HG03175 (cell line): ENCODE results near the gene PEX16.
"Not testable (repeated sequence)": the region's sequence is repeated elsewhere in the genome, so short reads cannot be mapped to it uniquely, and the experiment has no call there.

Experiments used
- ATAC-seq: cut with Tn5 transposase; IDR thresholded peaks from one replicate; pipeline ENCODE4 v1.9.1; 2021; ENCODE audit warnings: mild to moderate bottlenecking, moderate library complexity; ENCODE audit not compliant: unreplicated experiment

The PEX16 gene

DNA sequence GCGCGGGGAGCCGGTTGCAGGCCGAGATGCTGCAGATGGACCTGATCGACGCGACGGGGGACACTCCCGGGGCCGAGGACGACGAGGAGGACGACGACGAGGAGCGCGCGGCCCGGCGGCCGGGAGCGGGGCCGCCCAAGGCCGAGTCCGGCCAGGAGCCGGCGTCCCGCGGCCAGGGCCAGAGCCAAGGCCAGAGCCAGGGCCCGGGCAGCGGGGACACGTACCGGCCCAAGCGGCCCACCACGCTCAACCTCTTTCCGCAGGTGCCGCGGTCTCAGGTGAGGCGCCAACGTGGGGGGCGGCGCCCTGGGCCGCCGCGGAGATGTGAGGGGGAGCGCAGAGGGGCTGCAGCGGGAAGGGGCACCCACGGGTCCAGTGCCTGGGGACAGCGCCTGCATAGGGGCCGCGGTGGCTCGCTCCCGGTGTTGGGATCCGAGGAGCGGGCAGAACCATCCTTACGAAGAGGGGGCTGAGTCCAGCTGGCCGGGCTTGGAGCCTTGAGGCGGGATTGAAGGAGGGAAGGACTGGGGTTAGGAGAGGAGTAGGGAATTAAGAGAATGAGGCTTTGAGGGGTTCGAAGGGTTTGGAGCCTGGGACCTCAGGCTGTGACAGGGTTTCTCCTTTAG is 17.4 kb downstream of the PEX16 start:
- not testable (repeated sequence) for ATAC-seq

DNA sequence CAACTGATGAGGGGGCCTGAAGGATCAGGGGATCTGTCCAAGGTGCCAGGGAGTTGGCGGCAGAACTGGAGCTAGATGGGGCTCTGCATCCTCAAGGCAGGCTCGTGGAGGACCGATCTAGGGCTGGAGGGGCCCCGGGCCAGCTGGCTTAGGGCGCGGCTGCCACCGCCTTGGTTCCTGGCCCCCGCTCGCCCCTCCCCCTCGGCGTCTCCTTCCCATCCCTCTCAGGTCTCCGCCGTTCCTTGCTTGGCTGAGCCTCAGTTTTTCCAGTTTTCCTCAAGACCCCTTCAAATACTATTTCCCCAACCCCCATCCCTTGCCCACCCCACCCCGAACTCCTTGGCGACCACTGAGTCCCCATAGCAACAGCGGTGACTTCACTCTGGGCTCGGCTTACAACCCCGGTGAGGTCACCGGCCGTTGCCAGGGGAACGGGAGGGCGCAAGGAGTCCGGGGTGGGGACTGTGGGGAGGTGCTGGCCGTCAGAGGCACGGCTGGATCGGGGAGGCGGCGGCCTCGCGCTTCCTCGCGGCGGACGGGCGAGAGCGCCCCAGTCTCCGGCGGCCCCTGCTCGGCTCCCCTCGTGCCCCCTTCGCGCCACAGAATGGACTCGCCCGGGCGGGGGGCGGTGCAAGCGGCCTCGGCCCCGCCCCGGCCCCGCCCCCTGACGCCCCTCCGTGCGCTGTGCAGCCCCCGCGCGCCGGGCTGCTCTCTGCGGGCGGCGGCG is 18.1 kb downstream of the PEX16 start:
- ATAC-seq = peak; percentile 59

DNA sequence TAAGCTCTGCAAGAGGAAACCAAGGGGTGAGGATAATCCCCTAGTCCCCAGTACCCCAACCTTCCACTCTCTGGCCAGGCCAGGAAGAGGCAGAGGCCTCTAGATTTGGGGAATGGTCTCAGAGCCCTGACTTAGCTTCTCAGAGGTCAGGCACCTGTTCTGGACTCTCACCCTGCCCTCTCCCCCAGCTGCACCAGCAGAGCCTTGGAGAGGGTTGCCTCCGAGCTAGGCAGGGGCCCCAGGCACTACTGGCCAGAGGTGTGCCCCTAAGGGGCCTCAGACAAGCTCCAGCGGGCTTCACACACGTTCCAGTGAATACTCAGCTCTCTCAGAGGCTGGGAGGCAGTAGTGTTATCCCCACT is 18.6 kb downstream of the PEX16 start:
- no peak for ATAC-seq

- ATAC-seq = no peak
Measured at GRCh38 chr11:45897556-45897955, 20.1 kb downstream of the PEX16 start.

GRCh38 chr11:45896422-45896984 is 21.2 kb downstream of the PEX16 start:
- ATAC-seq = no peak

GRCh38 chr11:45895553-45896259 is 22.0 kb downstream of the PEX16 start:
- no peak for ATAC-seq

GRCh38 chr11:45894555-45895247 is 23.0 kb downstream of the PEX16 start:
- no peak for ATAC-seq

DNA sequence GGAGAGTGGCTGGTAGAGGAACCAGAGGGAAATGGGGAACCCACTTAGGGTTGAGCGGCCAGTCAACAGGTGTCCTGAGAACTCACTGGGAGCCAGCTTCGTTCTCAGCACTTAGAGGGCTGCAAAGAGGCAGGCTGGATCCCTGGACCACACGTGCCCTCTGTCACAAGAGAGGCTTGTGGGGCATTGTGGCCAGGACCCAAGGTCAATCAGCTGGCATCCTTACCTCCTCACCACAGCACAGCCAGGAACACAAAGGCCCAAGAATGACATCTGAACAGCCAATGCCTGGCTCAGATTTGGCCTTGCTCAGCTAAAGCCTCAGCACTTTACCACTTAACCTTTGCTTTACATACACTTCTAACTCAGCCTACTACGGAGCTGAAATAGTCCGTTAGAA is 24.8 kb downstream of the PEX16 start:
- no peak for ATAC-seq

DNA sequence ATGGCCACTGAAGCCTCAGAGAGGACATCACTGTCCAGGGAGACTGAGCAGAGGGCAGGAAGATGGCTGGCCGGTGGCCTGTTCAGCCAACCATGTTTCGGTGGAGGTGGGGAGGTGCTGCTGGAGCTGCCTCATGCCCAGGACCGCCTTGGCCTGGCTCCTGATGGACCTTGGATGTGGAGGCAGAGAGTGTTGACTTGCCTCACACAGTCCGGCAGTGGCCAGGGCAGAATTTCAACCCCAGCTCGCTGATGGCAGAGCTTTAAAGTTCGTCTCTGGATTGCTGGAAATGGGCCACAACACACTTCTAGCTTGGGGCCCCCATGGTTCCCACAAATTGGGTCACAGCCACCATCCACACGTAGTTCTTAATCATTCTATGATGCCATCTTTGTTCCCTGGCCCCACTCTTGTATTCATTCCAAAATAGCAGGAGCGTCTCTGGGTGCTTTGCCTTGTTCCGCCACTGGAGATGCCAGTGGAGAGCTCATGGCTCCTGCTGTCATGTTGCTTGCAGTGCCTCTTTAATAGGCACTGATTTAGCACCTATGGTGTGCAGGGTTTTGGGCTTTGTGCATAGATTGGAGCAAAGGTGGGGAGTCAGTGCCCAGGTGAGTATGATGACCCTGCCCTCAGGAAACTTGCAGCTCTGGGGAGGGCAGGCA is 26.7 kb downstream of the PEX16 start:
- no peak for ATAC-seq

- ATAC-seq = no peak
Measured at GRCh38 chr11:45889966-45890365, 27.7 kb downstream of the PEX16 start.

DNA sequence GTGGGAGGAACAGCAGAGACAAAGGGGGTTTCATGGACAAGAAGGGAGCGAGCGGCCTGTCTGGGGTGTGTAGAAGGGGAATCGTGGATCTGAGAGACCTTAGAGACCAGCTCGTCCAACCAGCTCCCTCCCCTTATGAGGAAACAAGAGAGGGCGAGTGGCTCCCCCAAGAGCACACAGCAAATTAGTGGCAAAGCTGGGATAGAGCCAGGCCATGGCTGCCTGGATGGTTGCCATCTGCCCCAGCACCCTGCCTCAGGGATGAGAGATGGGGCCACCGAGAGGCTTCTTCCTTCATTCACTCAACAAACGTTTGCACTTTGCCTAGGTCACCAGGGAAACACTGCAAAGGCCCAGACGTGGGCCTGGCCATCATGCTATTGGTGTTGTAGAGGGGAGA is 28.1 kb downstream of the PEX16 start:
- ATAC-seq = no peak

- ATAC-seq = no peak
Measured at GRCh38 chr11:45887587-45887986, 30.1 kb downstream of the PEX16 start.

- ATAC-seq = no peak
Measured at GRCh38 chr11:45886816-45887520, 30.7 kb downstream of the PEX16 start.

DNA sequence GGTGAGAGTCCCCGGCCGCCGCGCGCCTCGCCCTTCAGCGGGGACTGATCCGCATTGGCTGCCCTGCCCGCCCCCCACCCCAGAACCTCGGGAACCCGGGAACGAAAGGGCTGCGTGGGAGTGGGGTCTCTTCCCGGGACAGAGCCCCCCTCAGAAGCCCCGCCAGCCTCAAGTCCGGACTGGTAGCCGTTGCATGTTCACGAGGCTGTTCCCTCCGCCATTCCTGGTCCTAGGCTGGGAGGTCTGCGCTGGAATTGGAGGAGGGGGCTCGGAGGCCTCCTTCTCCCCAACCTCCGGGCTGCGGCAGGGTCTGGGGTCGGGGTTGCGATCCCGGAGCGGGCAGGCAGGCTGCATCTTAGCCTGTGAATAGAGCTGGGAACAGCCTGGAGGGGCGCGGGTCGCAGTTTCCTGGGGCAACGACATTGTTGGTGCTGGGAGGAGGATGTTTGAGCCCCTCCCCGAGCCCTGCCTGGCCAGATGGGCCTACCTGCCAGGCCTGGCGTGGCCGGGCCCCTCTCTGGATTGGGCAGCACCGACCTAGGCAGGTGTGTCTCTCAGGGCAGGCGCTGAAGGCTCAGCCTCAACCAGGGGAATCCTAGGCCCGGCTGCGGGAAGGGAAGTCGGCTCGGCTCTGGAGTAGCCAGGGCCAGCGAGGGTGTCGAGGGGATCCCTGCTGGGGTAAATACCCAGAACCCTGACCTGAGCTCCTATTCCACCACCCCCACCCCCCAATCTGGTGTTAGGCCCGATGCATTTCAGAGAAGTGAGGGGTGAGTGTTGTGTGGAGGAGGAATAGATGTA is 31.6 kb downstream of the PEX16 start:
- no peak for ATAC-seq

- ATAC-seq = peak; percentile 70
Measured at GRCh38 chr11:45885274-45885920, 32.3 kb downstream of the PEX16 start, which contains the start of gene MAPK8IP1. MAPK8IP1 (plus strand) TSS chr11:45885651; CDS start chr11:45885821, 170 bp downstream.

- no peak for ATAC-seq
Measured at GRCh38 chr11:45884596-45885185, 33.0 kb downstream of the PEX16 start.

- no peak for ATAC-seq
Measured at GRCh38 chr11:45881708-45882368, 35.8 kb downstream of the PEX16 start.
